ENCODE measurements around the gene EPM2A.
"Not testable (repeated sequence)": the region's sequence is repeated elsewhere in the genome, so short reads cannot be mapped to it uniquely, and the experiment has no call there.

EPM2A gene

DNA sequence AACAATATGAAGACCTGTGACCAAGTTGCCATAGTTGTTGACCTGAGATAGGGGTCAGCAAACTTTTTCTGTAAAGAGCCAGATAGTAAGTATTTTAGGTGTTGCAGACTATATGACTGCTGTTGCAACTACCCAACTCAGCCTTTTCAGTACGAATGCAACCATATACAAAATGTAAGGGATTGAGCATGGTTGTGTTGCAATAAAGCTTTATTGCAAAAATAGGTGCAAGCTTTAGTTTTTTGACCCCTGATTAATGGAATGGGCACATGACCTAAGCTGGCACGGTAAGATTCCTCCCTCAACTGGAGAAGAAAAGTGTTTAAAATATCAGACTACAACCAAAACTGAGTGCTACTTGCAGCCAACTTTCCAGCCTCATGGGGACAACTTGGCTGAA lies 17.3 kb upstream of the EPM2A start:
- H3K36me3 ChIP-seq (ENCODE audit: control insufficient read depth, insufficient read depth, low read length) = no peaks in the 10 kb centered on the region
- no peak overlapping the region for H3K27ac ChIP-seq (ENCODE audit: insufficient read depth, low read length, poor library complexity, severe bottlenecking)
- H3K27me3 ChIP-seq (replicated peaks; ENCODE audit: control insufficient read depth, insufficient read depth, low read length, poor library complexity, severe bottlenecking) = no peaks in the 10 kb centered on the region
- H3K4me1 ChIP-seq (ENCODE audit: control insufficient read depth, insufficient read depth, low read length, poor library complexity, severe bottlenecking) = no peaks in the 10 kb centered on the region
- no peak for DNase-seq
- no peak overlapping the region for H3K4me3 ChIP-seq (ENCODE audit: insufficient read depth, low read depth, low read length, poor library complexity, severe bottlenecking)
- H3K9me3 ChIP-seq (ENCODE audit: control insufficient read depth, low read length) = no peaks in the 10 kb centered on the region

DNA sequence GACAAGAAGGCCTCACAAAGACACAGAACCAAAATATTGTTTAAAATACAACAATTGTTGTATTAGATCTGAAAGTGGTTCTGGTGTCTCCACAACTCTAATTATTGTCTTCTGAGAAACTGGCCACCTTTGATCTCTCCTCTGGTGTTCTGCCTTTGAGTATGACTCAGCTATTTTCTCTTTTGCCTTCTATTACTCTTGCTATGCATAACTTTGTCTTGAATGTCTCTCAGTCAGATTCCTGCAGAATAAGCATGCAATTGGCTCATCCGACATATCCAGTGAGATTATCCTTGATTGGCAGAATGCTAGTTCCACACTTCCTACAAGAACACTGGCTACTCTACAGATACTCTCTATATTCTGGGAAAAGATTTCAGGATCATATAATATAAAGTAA lies 14.3 kb upstream of the EPM2A start:
- no peaks in the 10 kb centered on the region for H3K36me3 ChIP-seq (ENCODE audit: control insufficient read depth, insufficient read depth, low read length)
- H3K27ac ChIP-seq (ENCODE audit: insufficient read depth, low read length, poor library complexity, severe bottlenecking) = no peak overlapping the region
- no peaks in the 10 kb centered on the region for H3K9me3 ChIP-seq (ENCODE audit: control insufficient read depth, low read length)
- H3K4me1 ChIP-seq (ENCODE audit: control insufficient read depth, insufficient read depth, low read length, poor library complexity, severe bottlenecking) = no peaks in the 10 kb centered on the region
- DNase-seq = no peak
- H3K4me3 ChIP-seq (ENCODE audit: insufficient read depth, low read depth, low read length, poor library complexity, severe bottlenecking) = no peak overlapping the region
- H3K27me3 ChIP-seq (replicated peaks; ENCODE audit: control insufficient read depth, insufficient read depth, low read length, poor library complexity, severe bottlenecking) = no peaks in the 10 kb centered on the region

DNA sequence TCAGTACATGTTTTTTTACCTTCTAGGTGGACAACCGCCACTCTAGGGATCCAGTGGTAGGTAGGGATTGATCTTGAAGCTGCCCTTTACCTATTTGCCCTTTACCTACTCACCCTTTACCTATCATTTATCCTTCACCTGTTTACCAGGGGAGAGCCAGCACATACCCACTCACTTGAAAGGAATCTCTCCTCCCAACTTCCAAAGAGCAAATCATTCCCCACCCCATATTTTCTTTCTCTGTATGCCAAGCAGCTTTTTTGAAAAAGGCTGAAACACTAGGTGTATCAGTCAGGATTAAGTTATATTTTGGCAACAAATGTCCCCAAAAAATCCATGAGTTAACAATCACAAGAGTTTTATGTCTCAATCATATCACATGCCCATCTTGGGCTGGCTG lies 10.5 kb upstream of the EPM2A start:
- Histone ChIP-seq H3K27me3 (replicated peaks; ENCODE audit: control insufficient read depth, insufficient read depth, low read length, poor library complexity, severe bottlenecking) (no peaks in the 10 kb centered on the region), H3K9me3 (ENCODE audit: control insufficient read depth, low read length) (no peaks in the 10 kb centered on the region), H3K27ac (ENCODE audit: insufficient read depth, low read length, poor library complexity, severe bottlenecking) (no peak overlapping the region), H3K36me3 (ENCODE audit: control insufficient read depth, insufficient read depth, low read length) (no peaks in the 10 kb centered on the region), H3K4me1 (ENCODE audit: control insufficient read depth, insufficient read depth, low read length, poor library complexity, severe bottlenecking) (no peaks in the 10 kb centered on the region), H3K4me3 (ENCODE audit: insufficient read depth, low read depth, low read length, poor library complexity, severe bottlenecking) (no peak overlapping the region)
- DNase-seq = no peak

DNA sequence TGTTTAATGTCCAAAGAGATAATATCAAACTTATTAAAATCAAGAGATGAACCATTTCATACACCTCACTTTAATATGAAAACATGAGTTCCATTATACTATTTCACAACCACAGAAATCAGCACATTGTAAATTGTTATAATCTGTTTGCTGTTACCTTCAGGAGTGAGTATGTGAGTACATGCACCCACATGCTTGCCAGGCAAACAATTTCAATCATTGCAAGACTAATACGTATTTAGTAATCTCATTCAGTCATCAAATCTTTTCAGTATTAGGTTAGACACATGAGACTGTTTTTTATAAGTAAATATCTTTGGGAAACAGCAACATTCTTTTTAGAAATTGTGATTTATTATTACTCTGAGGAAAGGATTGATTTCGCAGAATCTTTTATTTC lies 9.3 kb upstream of the EPM2A start:
- Histone ChIP-seq H3K36me3 (ENCODE audit: control insufficient read depth, insufficient read depth, low read length) (no peaks in the 10 kb centered on the region), H3K27ac (ENCODE audit: insufficient read depth, low read length, poor library complexity, severe bottlenecking) (no peak overlapping the region), H3K9me3 (ENCODE audit: control insufficient read depth, low read length) (no peaks in the 10 kb centered on the region), H3K4me1 (ENCODE audit: control insufficient read depth, insufficient read depth, low read length, poor library complexity, severe bottlenecking) (no peaks in the 10 kb centered on the region), H3K4me3 (ENCODE audit: insufficient read depth, low read depth, low read length, poor library complexity, severe bottlenecking) (no peak overlapping the region), H3K27me3 (replicated peaks; ENCODE audit: control insufficient read depth, insufficient read depth, low read length, poor library complexity, severe bottlenecking) (no peaks in the 10 kb centered on the region)
- DNase-seq = no peak

DNA sequence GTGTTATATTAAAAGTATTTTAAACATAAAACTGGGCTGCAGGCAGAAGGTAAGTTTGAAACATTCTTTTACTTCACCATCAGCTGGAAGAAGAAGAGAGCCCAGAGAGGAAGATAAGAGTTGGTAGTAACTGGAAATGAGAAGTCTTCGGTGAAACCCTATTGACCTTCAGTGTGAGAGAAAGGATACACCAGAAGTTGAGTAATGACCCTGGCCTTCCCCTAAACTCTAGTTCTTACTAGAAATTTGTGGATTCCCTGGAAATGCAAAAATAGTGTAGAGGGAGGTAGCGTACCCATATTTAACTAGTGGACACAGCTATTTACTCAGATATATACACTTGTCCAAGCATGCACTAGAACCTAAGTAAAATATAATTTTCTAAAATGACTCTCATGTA lies 8.0 kb upstream of the EPM2A start:
- H3K27ac ChIP-seq (ENCODE audit: insufficient read depth, low read length, poor library complexity, severe bottlenecking) = no peak overlapping the region
- H3K4me1 ChIP-seq (ENCODE audit: control insufficient read depth, insufficient read depth, low read length, poor library complexity, severe bottlenecking) = no peaks in the 10 kb centered on the region
- H3K9me3 ChIP-seq (ENCODE audit: control insufficient read depth, low read length) = no peaks in the 10 kb centered on the region
- H3K4me3 ChIP-seq (ENCODE audit: insufficient read depth, low read depth, low read length, poor library complexity, severe bottlenecking) = no peak overlapping the region
- H3K27me3 ChIP-seq (replicated peaks; ENCODE audit: control insufficient read depth, insufficient read depth, low read length, poor library complexity, severe bottlenecking) = no peaks in the 10 kb centered on the region
- H3K36me3 ChIP-seq (ENCODE audit: control insufficient read depth, insufficient read depth, low read length) = no peaks in the 10 kb centered on the region
- no peak for DNase-seq

DNA sequence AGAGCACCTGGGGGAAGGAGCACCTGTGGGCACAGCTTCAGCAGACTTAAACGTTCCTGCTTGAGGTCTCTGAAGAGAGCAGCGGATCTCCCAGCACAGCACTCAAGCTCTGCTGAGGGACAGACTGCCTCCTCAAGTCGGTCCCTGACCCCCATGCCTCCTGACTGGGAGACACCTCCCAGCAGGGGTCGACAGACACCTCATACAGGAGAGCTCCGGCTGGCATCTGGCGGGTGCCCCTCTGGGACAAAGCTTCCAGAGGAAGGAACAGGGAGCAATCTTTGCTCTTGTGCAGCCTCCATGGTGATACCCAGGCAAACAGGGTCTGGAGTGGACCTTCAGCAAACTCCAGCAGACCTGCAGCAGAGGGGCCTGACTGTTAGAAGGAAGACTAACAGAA lies 7.2 kb upstream of the EPM2A start:
- H3K9me3 ChIP-seq (ENCODE audit: control insufficient read depth, low read length); H3K4me1 ChIP-seq (ENCODE audit: control insufficient read depth, insufficient read depth, low read length, poor library complexity, severe bottlenecking): not testable (repeated sequence)

DNA sequence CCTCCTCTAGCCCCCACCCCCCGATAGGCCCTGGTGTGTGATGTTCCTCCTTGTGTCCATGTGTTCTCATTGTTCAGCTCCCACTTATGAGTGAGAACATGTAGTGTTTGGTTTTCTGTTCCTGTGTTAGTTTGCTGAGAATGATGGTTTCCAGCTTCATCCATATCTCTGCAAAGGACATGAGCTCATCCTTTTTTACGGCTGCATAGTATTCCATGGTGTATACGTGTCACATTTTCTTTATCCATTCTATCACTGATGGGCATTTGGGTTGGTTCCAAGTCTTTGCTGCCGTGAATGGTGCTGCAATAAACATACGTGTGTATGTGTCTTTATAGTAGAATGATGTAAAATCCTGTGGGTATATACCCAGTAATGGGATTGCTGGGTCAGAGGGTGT lies 4.4 kb upstream of the EPM2A start:
- not testable (repeated sequence) for H3K36me3 ChIP-seq (ENCODE audit: control insufficient read depth, insufficient read depth, low read length); H3K4me1 ChIP-seq (ENCODE audit: control insufficient read depth, insufficient read depth, low read length, poor library complexity, severe bottlenecking); H3K4me3 ChIP-seq (ENCODE audit: insufficient read depth, low read depth, low read length, poor library complexity, severe bottlenecking); H3K9me3 ChIP-seq (ENCODE audit: control insufficient read depth, low read length); H3K27me3 ChIP-seq (replicated peaks; ENCODE audit: control insufficient read depth, insufficient read depth, low read length, poor library complexity, severe bottlenecking); H3K27ac ChIP-seq (ENCODE audit: insufficient read depth, low read length, poor library complexity, severe bottlenecking); DNase-seq

More for the DNA sequence above, 7.2 kb upstream of the EPM2A start:
- DNase-seq; H3K27me3 ChIP-seq (replicated peaks; ENCODE audit: control insufficient read depth, insufficient read depth, low read length, poor library complexity, severe bottlenecking); H3K4me3 ChIP-seq (ENCODE audit: insufficient read depth, low read depth, low read length, poor library complexity, severe bottlenecking); H3K27ac ChIP-seq (ENCODE audit: insufficient read depth, low read length, poor library complexity, severe bottlenecking); H3K36me3 ChIP-seq (ENCODE audit: control insufficient read depth, insufficient read depth, low read length): not testable (repeated sequence)

DNA sequence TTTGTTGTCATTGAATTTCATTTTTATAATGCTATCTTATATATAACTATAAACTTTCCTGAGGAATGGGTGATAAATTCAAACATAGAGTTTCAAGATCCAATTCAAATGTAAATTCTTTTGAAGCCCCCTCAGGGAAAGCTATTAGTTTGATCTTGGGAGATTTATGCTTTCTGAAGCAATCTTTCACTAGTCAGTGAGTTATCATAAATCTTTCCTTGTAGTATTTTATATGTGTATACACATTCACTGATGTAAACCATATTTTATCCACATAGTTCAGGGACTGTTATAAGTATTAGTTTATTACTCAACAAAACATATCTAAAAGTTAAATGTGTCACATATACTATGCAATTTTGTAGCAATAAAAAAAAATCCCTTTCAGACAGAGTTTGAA lies 2.9 kb upstream of the EPM2A start:
- no peak overlapping the region for H3K27ac ChIP-seq (ENCODE audit: insufficient read depth, low read length, poor library complexity, severe bottlenecking)
- DNase-seq = no peak
- H3K36me3 ChIP-seq (ENCODE audit: control insufficient read depth, insufficient read depth, low read length) = no peaks in the 10 kb centered on the region
- H3K4me1 ChIP-seq (ENCODE audit: control insufficient read depth, insufficient read depth, low read length, poor library complexity, severe bottlenecking) = no peaks in the 10 kb centered on the region
- H3K4me3 ChIP-seq (ENCODE audit: insufficient read depth, low read depth, low read length, poor library complexity, severe bottlenecking) = no peak overlapping the region
- H3K27me3 ChIP-seq (replicated peaks; ENCODE audit: control insufficient read depth, insufficient read depth, low read length, poor library complexity, severe bottlenecking) = no peaks in the 10 kb centered on the region
- H3K9me3 ChIP-seq (ENCODE audit: control insufficient read depth, low read length) = no peaks in the 10 kb centered on the region

DNA sequence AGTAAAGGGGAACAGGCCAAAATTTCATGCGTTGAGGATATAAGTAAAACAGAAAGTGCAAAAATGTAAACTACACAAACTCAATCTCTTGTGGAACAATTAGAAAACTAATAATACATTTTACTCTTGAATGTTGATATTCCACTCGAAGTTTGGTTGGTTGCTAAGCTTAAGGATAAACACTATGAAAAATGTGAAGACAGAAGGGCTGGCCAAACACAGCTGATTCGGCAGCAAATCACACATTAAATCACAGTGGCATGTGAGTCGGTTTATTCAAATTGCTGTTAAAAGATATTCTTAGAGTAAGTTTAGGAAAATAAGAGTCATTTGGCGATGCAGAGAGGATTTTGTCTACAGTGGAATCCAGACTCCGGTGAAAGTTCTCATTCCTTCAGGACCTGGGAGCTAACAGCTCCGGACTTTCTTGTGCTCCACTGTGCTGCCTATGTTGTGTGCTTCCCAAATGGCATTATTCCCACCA lies 1.4 kb upstream of the EPM2A start:
- H3K9me3 ChIP-seq (ENCODE audit: control insufficient read depth, low read length) = no peaks in the 10 kb centered on the region

DNA sequence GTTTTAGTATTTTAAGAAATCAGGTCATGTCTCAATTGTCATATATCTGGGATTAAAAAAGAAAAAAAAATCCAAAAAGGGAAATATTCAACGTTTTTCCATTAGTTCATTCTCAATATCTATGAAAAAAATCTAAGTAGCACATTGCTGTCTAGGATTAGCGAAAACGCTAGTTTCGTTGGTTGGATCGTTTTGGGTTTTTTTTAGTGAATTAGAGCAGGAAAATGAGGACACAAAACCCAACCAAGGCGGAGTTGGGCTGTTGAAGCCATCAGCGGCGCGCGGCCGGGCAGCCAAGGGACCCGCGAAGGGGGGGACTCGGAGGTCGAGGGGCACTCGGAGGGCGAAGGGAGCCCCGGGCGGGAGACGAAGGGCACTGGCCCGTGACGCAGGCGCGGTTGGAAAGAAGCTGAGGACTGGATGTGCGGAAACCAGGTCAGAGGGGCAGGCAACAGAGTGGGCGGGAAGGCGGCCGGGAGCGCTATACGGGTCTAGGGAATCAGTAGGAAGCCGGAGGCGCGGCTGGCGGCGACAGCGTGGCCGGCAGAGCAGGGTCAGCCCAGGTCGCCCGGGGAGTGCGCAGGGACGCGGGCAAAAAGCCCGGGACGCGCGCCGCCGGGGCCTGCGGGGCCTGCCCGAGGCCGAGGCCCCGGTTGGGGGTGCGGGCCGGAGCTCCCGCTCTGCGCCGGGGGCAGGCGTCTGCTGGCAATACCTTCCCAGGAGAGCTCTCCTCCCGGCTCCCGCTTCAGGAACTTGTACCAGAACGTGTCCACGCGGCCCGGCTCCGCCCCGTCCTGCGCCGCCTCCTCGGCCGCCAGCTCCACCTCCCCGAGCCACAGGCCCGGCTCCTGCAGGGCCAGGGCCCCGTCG lies 599 bp downstream of the EPM2A start:
- Histone ChIP-seq H3K4me3 (ENCODE audit: insufficient read depth, low read depth, low read length, poor library complexity, severe bottlenecking) (peak overlapping the region; percentile 84), H3K4me1 (ENCODE audit: control insufficient read depth, insufficient read depth, low read length, poor library complexity, severe bottlenecking) (no peaks in the 10 kb centered on the region), H3K27ac (ENCODE audit: insufficient read depth, low read length, poor library complexity, severe bottlenecking) (peak overlapping the region; percentile 68), H3K9me3 (ENCODE audit: control insufficient read depth, low read length) (no peaks in the 10 kb centered on the region), H3K27me3 (replicated peaks; ENCODE audit: control insufficient read depth, insufficient read depth, low read length, poor library complexity, severe bottlenecking) (no peaks in the 10 kb centered on the region), H3K36me3 (ENCODE audit: control insufficient read depth, insufficient read depth, low read length) (no peaks in the 10 kb centered on the region)
- DNase-seq = peak; percentile 20 to 48 (median 29)

More for the DNA sequence above, 1.4 kb upstream of the EPM2A start:
- Histone ChIP-seq H3K27ac (ENCODE audit: insufficient read depth, low read length, poor library complexity, severe bottlenecking) (no peak overlapping the region), H3K27me3 (replicated peaks; ENCODE audit: control insufficient read depth, insufficient read depth, low read length, poor library complexity, severe bottlenecking) (no peaks in the 10 kb centered on the region), H3K4me1 (ENCODE audit: control insufficient read depth, insufficient read depth, low read length, poor library complexity, severe bottlenecking) (no peaks in the 10 kb centered on the region), H3K4me3 (ENCODE audit: insufficient read depth, low read depth, low read length, poor library complexity, severe bottlenecking) (no peak overlapping the region), H3K36me3 (ENCODE audit: control insufficient read depth, insufficient read depth, low read length) (no peaks in the 10 kb centered on the region)
- DNase-seq = no peak
